ENCODE data around the gene FUT3. TPM values are rescaled to one million over a fixed set of nuclear protein-coding genes. Genes with fewer than 3 reads are reported as not detected.
A peak's percentile ranks its signal among the peaks of the same experiment; 100 is the strongest.

FUT3 gene
- total and polyA plus RNA-seq, 12 donors, result 0.14 to 0.20 (median 0.16) TPM; not detected in 8

- Histone ChIP-seq H3K4me1 (replicated peaks in 1 of 2) (peaks cover 8 to 13% of the 10 kb centered on the region in 2 donors), H3K27me3 (no peaks in the 10 kb centered on the region), H3K4me3 (no peak overlapping the region), H3K36me3 (replicated peaks in 1 of 2) (no peaks in the 10 kb centered on the region), H3K9me3 (replicated peaks in 1 of 3) (no peaks in the 10 kb centered on the region), H3K27ac (no peak overlapping the region)
- no peak for TF ChIP-seq POLR2A (IDR thresholded peaks at IDR 0.05)
- peak in 2 of 6 experiments; percentile 11 to 18 for TF ChIP-seq CTCF (IDR thresholded peaks at IDR 0.05)
- intact Hi-C loops (cut with DNase I), result no loop called here
- DNase-seq, result peak in 2 of 7 donors; percentile 32 to 48
- WGBS, 4 donors, result 82 to 91% (median 87%) methylated on average over 12 to 30 of the region's 30 CpGs
Measured at GRCh38 chr19:5823579-5824281, 27.5 kb downstream of the FUT3 start.

GRCh38 chr19:5822181-5822844 lies 28.9 kb downstream of the FUT3 start:
- H3K27ac ChIP-seq, result no peak overlapping the region
- H3K36me3 ChIP-seq (replicated peaks in 1 of 2), result no peaks in the 10 kb centered on the region
- H3K9me3 ChIP-seq (replicated peaks in 1 of 3), result no peaks in the 10 kb centered on the region
- peaks cover 8 to 11% of the 10 kb centered on the region in 2 donors for H3K4me1 ChIP-seq (replicated peaks in 1 of 2)
- no peak for DNase-seq
- intact Hi-C loops (cut with DNase I), result no loop called here
- H3K4me3 ChIP-seq, result no peak overlapping the region
- no peak for TF ChIP-seq CTCF (IDR thresholded peaks at IDR 0.05)
- TF ChIP-seq POLR2A (IDR thresholded peaks at IDR 0.05), result no peak
- H3K27me3 ChIP-seq, result no peaks in the 10 kb centered on the region
- WGBS, 4 donors, result 47 to 78% (median 60%) methylated on average over 6 to 30 of the region's 30 CpGs

GRCh38 chr19:5821521-5822180 lies 29.6 kb downstream of the FUT3 start:
- 55 to 69% (median 67%) methylated on average over 8 of the region's 8 CpGs for WGBS, 4 donors
- no peak for DNase-seq
- Histone ChIP-seq H3K27ac (no peak overlapping the region), H3K4me1 (replicated peaks in 1 of 2) (peaks cover 4 to 5% of the 10 kb centered on the region in 2 donors), H3K9me3 (replicated peaks in 1 of 3) (no peaks in the 10 kb centered on the region), H3K36me3 (replicated peaks in 1 of 2) (no peaks in the 10 kb centered on the region), H3K4me3 (no peak overlapping the region), H3K27me3 (no peaks in the 10 kb centered on the region)
- intact Hi-C loops (cut with DNase I), result no loop called here
- TF ChIP-seq CTCF (IDR thresholded peaks at IDR 0.05) (no peak), POLR2A (IDR thresholded peaks at IDR 0.05) (no peak)

- DNase-seq, result no peak
- H3K27ac ChIP-seq, result no peak overlapping the region
- 66 to 80% (median 75%) methylated on average over 6 of the region's 6 CpGs for WGBS, 4 donors
- no peak overlapping the region for H3K4me3 ChIP-seq
- H3K4me1 ChIP-seq (replicated peaks in 1 of 2), result no peaks in the 10 kb centered on the region
- H3K36me3 ChIP-seq (replicated peaks in 1 of 2), result no peaks in the 10 kb centered on the region
- no peaks in the 10 kb centered on the region for H3K27me3 ChIP-seq
- no peak for TF ChIP-seq CTCF (IDR thresholded peaks at IDR 0.05)
- TF ChIP-seq POLR2A (IDR thresholded peaks at IDR 0.05), result no peak
- no peaks in the 10 kb centered on the region for H3K9me3 ChIP-seq (replicated peaks in 1 of 3)
- intact Hi-C loops (cut with DNase I), result no loop called here
Measured at GRCh38 chr19:5820785-5821184, 30.5 kb downstream of the FUT3 start.

Measured in adrenal gland (tissue), 12 donors.